22Rv1 (cell line): ENCODE data around the gene ZNF219.

Source experiments
- ZFX ChIP-seq: fragments of 450-650 bp; IDR thresholded peaks from 2 replicates; pipeline ENCODE4 v1.6.1; 2017; ENCODE audit warnings: antibody characterized with exemption, borderline replicate concordance
- TF ChIP-seq, protein P1 (sequence below): fragments of 450-650 bp; IDR thresholded peaks from 2 replicates; pipeline ENCODE4 v1.5.1; 2017; ENCODE audit warnings: mild to moderate bottlenecking

DNA sequence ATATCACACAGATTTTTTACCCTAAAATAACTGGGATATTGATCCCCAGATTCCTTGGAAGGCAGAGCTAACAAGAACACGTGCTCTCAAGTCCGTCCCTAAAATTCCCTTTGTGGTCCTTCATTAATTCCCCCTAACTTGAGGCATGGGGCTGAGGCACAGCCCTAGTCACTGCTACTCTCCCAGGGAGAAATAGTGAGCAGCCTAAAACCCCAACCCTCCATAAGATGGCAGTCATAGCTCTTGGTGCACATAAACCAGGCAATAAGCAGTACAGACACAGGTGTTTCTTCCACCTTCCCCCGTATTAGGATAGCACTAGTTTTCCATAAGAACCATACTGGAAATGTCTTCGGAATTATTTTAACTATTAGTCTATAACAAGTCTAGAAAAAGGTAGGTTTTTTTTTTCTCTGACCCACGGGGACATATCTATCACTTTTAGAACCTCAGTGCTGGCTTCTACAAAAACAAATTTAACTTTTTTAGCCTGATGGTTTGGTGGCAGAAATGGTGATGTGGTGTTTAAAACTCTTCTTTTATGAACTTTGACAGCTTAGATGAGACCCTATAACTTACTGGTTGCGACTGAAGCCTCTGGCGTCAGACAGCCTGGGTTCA is 31.5 kb downstream of the ZNF219 start:
- TF ChIP-seq, protein P1, sequence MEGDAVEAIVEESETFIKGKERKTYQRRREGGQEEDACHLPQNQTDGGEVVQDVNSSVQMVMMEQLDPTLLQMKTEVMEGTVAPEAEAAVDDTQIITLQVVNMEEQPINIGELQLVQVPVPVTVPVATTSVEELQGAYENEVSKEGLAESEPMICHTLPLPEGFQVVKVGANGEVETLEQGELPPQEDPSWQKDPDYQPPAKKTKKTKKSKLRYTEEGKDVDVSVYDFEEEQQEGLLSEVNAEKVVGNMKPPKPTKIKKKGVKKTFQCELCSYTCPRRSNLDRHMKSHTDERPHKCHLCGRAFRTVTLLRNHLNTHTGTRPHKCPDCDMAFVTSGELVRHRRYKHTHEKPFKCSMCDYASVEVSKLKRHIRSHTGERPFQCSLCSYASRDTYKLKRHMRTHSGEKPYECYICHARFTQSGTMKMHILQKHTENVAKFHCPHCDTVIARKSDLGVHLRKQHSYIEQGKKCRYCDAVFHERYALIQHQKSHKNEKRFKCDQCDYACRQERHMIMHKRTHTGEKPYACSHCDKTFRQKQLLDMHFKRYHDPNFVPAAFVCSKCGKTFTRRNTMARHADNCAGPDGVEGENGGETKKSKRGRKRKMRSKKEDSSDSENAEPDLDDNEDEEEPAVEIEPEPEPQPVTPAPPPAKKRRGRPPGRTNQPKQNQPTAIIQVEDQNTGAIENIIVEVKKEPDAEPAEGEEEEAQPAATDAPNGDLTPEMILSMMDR: peak; percentile 13; the same call in 1 of the 2 replicates
- no peak for TF ChIP-seq ZFX
